HCT116 (cell line): ENCODE data around the gene TBPL1. TPM values are rescaled to one million over a fixed set of nuclear protein-coding genes. Genes with fewer than 3 reads are reported as not detected.

Experiments
- ATAC-seq: fragments of 200-7000 bp; cut with Tn5 transposase; 2 replicates; pipeline ENCODE4 v1.9.1; 2020; ENCODE audit warnings: mild to moderate bottlenecking, moderate library complexity
- BruUV-seq: library from RNA; stranded (reverse); fragments of 400-500 nt; replicated peaks from 2 replicates; lab custom pipeline; 2021; lab: Mats Ljungman, UMichigan
- CTCF ChIA-PET: fragments of 300-600 bp; sonication (Branson Sonifier 250); formaldehyde crosslinking; loops from one replicate; lab custom pipeline; 2021; ENCODE audit warnings: antibody characterized with exemption; lab: Charles Lee
- POLR2A ChIA-PET: fragments of 300-600, 350-600 bp; sonication (Branson Sonifier 250); formaldehyde crosslinking; loops from one replicate; lab custom pipeline; 2021; ENCODE audit warnings: antibody characterized with exemption; lab: Charles Lee
- RAD21 ChIA-PET, 2 experiments: fragments of 300-600 bp; sonication (Branson Sonifier 250); formaldehyde crosslinking; loops; one replicate each; lab custom pipeline; 2023; ENCODE audit warnings: low total read pairs in 2 of 2; ENCODE audit not compliant: uncharacterized antibody in 2 of 2, unreplicated experiment in 2 of 2, low non-redundant PET in 1 of 2; lab: Charles Lee
- DNase-seq: peaks from one replicate; pipeline ENCODE4 v3.0.0-alpha.2; 2010; ENCODE audit warnings: low read depth, low spot score
- H2AFZ ChIP-seq: fragments of 200-600 bp; shearing (Covaris generic), sonication (generic); 2 replicates; pipeline ENCODE4 v1.6.1; 2017; ENCODE audit warnings: low read depth, mixed run types, mixed read lengths, antibody characterized with exemption, low read length; ENCODE audit not compliant: poor library complexity, severe bottlenecking
- H3K27ac ChIP-seq: 2 replicates; pipeline ENCODE4 v1.5.1; 2012; ENCODE audit warnings: low read depth, low read length
- H3K27me3 ChIP-seq: fragments of 200-600 bp; sonication (generic); 2 replicates; pipeline ENCODE4 v1.6.1; 2016; ENCODE audit warnings: mixed run types, low read length, mixed read lengths; ENCODE audit not compliant: insufficient read depth
- H3K36me3 ChIP-seq, 2 experiments: fragments of 200-500 bp in 1 of 2; fragments of 200-600 bp in 1 of 2; sonication (Bioruptor generic) in 1 of 2; sonication (generic) in 1 of 2; 2 replicates each; pipeline versions ENCODE4 v1.5.1 to v1.6.1; 2014 to 2016; ENCODE audit warnings: low read length in 2 of 2, inconsistent platforms in 1 of 2, mixed read lengths in 1 of 2, mixed run types in 1 of 2; ENCODE audit not compliant: insufficient read depth in 2 of 2, control insufficient read depth in 1 of 2
- H3K4me1 ChIP-seq, 2 experiments: fragments of 200-600 bp in 1 of 2; sonication (generic) in 1 of 2; 2 replicates each; pipeline versions ENCODE4 v1.5.1 to v1.6.1; 2012 to 2017; ENCODE audit warnings: low read length in 2 of 2, inconsistent platforms in 1 of 2, mild to moderate bottlenecking in 1 of 2, mixed read lengths in 1 of 2, mixed run types in 1 of 2, moderate library complexity in 1 of 2; ENCODE audit not compliant: insufficient read depth in 2 of 2, control insufficient read depth in 1 of 2
- H3K4me2 ChIP-seq: fragments of 200-600 bp; sonication (generic); 2 replicates; pipeline ENCODE4 v1.6.1; 2017; ENCODE audit warnings: mixed run types, low read length, mixed read lengths
- H3K4me3 ChIP-seq, 2 experiments: fragments of 200-600 bp in 1 of 2; sonication (generic) in 1 of 2; replicated peaks in 1 of 2; 2 replicates each; pipeline ENCODE4 v1.5.1; 2011 to 2016; ENCODE audit warnings: low read length in 2 of 2, control low read depth in 1 of 2, low read depth in 1 of 2, mild to moderate bottlenecking in 1 of 2, mixed read lengths in 1 of 2, mixed run types in 1 of 2
- H3K79me2 ChIP-seq: fragments of 200-600 bp; sonication (generic); 2 replicates; pipeline ENCODE4 v1.6.1; 2017; ENCODE audit warnings: mild to moderate bottlenecking, mixed run types, low read length, moderate library complexity, mixed read lengths; ENCODE audit not compliant: insufficient read depth
- H3K9ac ChIP-seq: fragments of 200-600 bp; sonication (generic); 2 replicates; pipeline ENCODE4 v1.6.1; 2016; ENCODE audit warnings: low read length, mixed read lengths
- H3K9me2 ChIP-seq: fragments of 200-600 bp; sonication (generic), shearing (Covaris generic); 2 replicates; pipeline ENCODE4 v1.6.1; 2017; ENCODE audit warnings: mixed run types, mild to moderate bottlenecking, moderate library complexity; ENCODE audit not compliant: insufficient read depth
- H3K9me3 ChIP-seq, 2 experiments: fragments of 200-500 bp in 1 of 2; fragments of 200-600 bp in 1 of 2; sonication (Bioruptor generic) in 1 of 2; sonication (generic) in 1 of 2; 2 replicates each; pipeline ENCODE4 v1.6.1; 2014 to 2017; ENCODE audit warnings: low read length in 2 of 2, mixed read lengths in 2 of 2, inconsistent platforms in 1 of 2, low read depth in 1 of 2, mild to moderate bottlenecking in 1 of 2, mixed run types in 1 of 2, moderate library complexity in 1 of 2; ENCODE audit not compliant: control insufficient read depth in 1 of 2, insufficient read depth in 1 of 2
- H4K20me1 ChIP-seq: fragments of 200-600 bp; sonication (generic), shearing (Covaris generic); 2 replicates; pipeline ENCODE4 v1.6.1; 2017; ENCODE audit warnings: mixed run types, mild to moderate bottlenecking, moderate library complexity; ENCODE audit not compliant: insufficient read depth
- CTCF ChIP-seq, 3 experiments: fragments of 200-600 bp in 1 of 3; sonication (generic) in 1 of 3; IDR thresholded peaks in 2 of 3; conservative IDR thresholded peaks in 1 of 3; 2 replicates each; pipeline ENCODE4 v1.5.1; 2012 to 2017; ENCODE audit warnings: low read depth in 2 of 3, low read length in 2 of 3, antibody characterized with exemption in 1 of 3, borderline replicate concordance in 1 of 3, control low read depth in 1 of 3, mild to moderate bottlenecking in 1 of 3, mixed read lengths in 1 of 3, mixed run types in 1 of 3, moderate library complexity in 1 of 3; ENCODE audit not compliant: insufficient read depth in 1 of 3
- RAD21 ChIP-seq: IDR thresholded peaks from 2 replicates; pipeline ENCODE4 v1.6.1; 2012; ENCODE audit warnings: low read depth, mild to moderate bottlenecking
- TCF7L2 ChIP-seq: IDR thresholded peaks from 2 replicates; pipeline ENCODE4 v1.7.0; 2011; ENCODE audit warnings: borderline replicate concordance, inconsistent platforms; ENCODE audit not compliant: insufficient read depth, insufficient read length; ENCODE audit errors: extremely low read depth
- intact Hi-C: fragments of 100-400 bp; cut with micrococcal nuclease; formaldehyde crosslinking; loops from 2 replicates; pipeline ENCODE4 v1.10.0; 2022
- total RNA-seq: library from RNA; stranded (reverse); gene quantifications from one replicate; pipeline ENCODE4 v1.2.1, GENCODE V29; 2021; ENCODE audit not compliant: unreplicated experiment
- TF ChIP-seq, protein P1 (sequence below): IDR thresholded peaks from 2 replicates; pipeline ENCODE4 v1.6.1; 2011; ENCODE audit warnings: mild to moderate bottlenecking, low read length, moderate library complexity; ENCODE audit not compliant: insufficient replicate concordance; ENCODE audit errors: extremely low read depth

Gene TBPL1
- total RNA-seq, 1 experiment from 2014 or later = 34.9 TPM

GRCh38 chr6:133921249-133921859 is 31.7 kb upstream of the TBPL1 start:
- ChIA-PET RAD21 (interaction anchor here (1.3 to 3.8 kb wide), 4 partner anchors 176 to 352 kb away, joined by 4 to 92 read pairs (median 10); no protein-coding TSS in a partner anchor), POLR2A (no interaction called here), CTCF (interaction anchor here (0.7 to 8.3 kb wide), 12 partner anchors 34 to 1091 kb away, joined by 3 to 510 read pairs (median 4); no protein-coding TSS in a partner anchor)
- Histone ChIP-seq H3K9me2 (no peaks in the 10 kb centered on the region), H3K4me3 (peak overlapping the region in 1 of 2 experiments; percentile 27; a peak in 2 of 4 replicates), H3K27ac (no peak overlapping the region), H2AFZ (no peak overlapping the region), H3K4me2 (peak overlapping the region; percentile 43), H3K36me3 (no peaks in the 10 kb centered on the region), H4K20me1 (no peaks in the 10 kb centered on the region), H3K4me1 (peaks cover 8 to 12% of the 10 kb centered on the region in 2 experiments), H3K79me2 (no peaks in the 10 kb centered on the region), H3K9ac (no peak overlapping the region), H3K9me3 (no peaks in the 10 kb centered on the region), H3K27me3 (no peaks in the 10 kb centered on the region)
- TF ChIP-seq RAD21 (peak; percentile 78), TCF7L2 (no peak), CTCF (IDR thresholded peaks at IDR 0.05 in 2 of 3, conservative IDR thresholded peaks at IDR 0.05 in 1 of 3; ENCODE audit: borderline replicate concordance in 1 of 3, insufficient read depth in 1 of 3, low read depth in 2 of 3, low read length in 2 of 3) (peak; percentile 66 to 85 (median 74))
- TF ChIP-seq, protein P1, sequence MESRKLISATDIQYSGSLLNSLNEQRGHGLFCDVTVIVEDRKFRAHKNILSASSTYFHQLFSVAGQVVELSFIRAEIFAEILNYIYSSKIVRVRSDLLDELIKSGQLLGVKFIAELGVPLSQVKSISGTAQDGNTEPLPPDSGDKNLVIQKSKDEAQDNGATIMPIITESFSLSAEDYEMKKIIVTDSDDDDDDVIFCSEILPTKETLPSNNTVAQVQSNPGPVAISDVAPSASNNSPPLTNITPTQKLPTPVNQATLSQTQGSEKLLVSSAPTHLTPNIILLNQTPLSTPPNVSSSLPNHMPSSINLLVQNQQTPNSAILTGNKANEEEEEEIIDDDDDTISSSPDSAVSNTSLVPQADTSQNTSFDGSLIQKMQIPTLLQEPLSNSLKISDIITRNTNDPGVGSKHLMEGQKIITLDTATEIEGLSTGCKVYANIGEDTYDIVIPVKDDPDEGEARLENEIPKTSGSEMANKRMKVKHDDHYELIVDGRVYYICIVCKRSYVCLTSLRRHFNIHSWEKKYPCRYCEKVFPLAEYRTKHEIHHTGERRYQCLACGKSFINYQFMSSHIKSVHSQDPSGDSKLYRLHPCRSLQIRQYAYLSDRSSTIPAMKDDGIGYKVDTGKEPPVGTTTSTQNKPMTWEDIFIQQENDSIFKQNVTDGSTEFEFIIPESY = no peak
- peak; percentile 68 for DNase-seq
- intact Hi-C loops = loop anchor here (1.0 kb wide), 1 partner anchor 352 kb away; no protein-coding TSS in a partner anchor
- no TSS peak for BruUV-seq
- peak; percentile 71 for ATAC-seq
